ENCODE data around the gene BLMH.

The BLMH gene

DNA sequence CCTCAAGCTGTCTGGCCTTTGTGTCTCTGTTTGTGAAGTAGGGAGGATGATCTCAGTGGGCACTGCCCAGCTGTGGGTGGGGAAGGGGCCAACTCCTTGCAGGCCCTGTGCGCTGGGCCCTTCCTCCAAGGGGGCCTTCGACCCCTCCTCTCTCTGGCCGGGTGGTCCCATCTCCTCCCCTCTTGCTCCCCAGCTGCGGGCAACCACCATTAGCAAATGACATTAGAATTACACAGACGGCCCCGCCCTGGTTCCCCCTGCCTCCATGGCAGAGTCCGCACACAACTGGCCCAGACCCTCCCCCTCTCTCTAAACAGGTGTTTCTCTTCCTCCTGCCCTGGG, 53.8 kb downstream of the BLMH start:
- TF ChIP-seq, protein P1, sequence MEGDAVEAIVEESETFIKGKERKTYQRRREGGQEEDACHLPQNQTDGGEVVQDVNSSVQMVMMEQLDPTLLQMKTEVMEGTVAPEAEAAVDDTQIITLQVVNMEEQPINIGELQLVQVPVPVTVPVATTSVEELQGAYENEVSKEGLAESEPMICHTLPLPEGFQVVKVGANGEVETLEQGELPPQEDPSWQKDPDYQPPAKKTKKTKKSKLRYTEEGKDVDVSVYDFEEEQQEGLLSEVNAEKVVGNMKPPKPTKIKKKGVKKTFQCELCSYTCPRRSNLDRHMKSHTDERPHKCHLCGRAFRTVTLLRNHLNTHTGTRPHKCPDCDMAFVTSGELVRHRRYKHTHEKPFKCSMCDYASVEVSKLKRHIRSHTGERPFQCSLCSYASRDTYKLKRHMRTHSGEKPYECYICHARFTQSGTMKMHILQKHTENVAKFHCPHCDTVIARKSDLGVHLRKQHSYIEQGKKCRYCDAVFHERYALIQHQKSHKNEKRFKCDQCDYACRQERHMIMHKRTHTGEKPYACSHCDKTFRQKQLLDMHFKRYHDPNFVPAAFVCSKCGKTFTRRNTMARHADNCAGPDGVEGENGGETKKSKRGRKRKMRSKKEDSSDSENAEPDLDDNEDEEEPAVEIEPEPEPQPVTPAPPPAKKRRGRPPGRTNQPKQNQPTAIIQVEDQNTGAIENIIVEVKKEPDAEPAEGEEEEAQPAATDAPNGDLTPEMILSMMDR (IDR thresholded peaks at IDR 0.05; ENCODE audit: low read depth, low read length), result no peak
- no peak for DNase-seq (ENCODE audit: low read depth in 2 of 2)
- no peak overlapping the region for H3K4me3 ChIP-seq (replicated peaks in 1 of 2; ENCODE audit: low read depth in 2 of 2, low read length in 2 of 2)

DNA sequence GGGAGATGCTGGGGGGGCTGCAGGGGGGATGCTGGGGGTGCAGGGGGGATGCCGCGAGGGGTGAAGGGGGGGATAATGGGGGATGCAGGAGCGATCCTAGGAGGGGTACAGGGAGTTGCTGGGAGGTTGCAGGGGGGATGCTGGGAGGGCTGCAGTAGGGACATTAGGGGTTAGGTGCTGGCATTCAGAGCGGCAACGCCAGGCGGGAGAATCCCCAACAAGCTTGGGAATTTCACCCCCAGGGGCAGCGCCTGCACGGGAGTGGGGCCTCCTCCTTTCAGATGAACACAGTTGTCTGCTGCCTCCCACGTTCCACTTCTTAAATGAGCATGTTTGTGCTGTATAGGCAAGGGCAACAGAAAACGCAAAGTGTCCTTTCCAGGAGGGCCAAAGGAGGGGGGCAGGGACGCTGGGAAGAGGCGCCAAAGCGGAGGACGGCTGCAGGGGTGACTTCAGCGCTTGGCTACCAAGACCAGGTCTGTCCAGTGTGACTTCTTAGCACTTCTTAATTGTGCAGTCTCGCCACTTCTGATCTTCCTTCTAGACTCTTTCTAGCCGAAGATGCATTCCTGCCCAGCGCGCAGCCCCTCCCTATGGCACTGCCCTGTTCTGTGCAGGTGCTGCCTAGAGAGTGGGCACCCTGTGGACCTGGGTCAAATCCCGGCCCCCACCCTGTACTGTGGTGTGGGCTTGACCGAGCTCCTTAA, 54.3 kb downstream of the BLMH start:
- no peak overlapping the region for H3K4me3 ChIP-seq (replicated peaks in 1 of 2; ENCODE audit: low read depth in 2 of 2, low read length in 2 of 2)
- TF ChIP-seq, protein P1 (IDR thresholded peaks at IDR 0.05; ENCODE audit: low read depth, low read length), result no peak
- DNase-seq (ENCODE audit: low read depth in 2 of 2), result no peak

DNA sequence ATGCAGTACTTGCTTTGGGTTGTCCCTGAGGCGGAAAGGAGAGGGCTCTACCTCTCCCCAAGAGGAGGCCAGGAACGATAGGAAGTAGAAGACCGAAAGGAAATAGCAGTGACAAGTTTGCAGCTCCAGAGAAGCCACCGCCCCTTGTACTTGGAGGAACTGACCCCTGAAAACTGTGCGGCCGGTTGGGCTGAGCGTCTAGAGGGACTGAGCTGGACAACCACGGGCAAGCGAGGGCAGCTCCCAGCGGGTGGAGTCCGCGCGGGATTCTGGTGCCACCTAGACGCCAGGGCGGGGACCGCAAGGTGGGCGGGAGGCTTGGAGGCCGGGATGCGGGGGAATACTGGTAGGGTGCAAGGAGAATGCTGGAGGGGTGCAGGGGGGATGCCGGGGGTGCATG, 55.0 kb downstream of the BLMH start:
- TF ChIP-seq, protein P1 (IDR thresholded peaks at IDR 0.05; ENCODE audit: low read depth, low read length), result peak; percentile 49
- DNase-seq (ENCODE audit: low read depth in 2 of 2), result peak; percentile 44 to 49
- H3K4me3 ChIP-seq (replicated peaks in 1 of 2; ENCODE audit: low read depth in 2 of 2, low read length in 2 of 2), result peak overlapping the region; percentile 8 to 14

DNA sequence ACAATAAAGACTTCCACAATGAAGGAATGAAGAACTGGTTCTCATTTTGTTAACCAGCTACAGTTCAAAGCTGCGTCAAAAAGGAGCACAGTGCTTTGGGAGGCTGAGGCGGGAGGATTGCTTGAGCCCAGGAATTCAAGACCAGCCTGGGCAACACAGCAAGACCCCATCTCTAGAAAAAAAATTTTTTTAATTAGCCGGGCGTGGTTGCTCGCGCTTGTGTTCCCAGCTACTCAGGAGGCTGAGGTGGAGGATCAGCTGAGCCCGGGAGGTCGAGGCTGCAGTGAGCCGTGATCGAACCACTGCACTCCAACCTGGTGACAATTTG, 55.5 kb downstream of the BLMH start:
- H3K4me3 ChIP-seq (replicated peaks in 1 of 2; ENCODE audit: low read depth in 2 of 2, low read length in 2 of 2), result peak overlapping the region; percentile 48 to 49
- DNase-seq (ENCODE audit: low read depth in 2 of 2), result no peak
- TF ChIP-seq, protein P1 (IDR thresholded peaks at IDR 0.05; ENCODE audit: low read depth, low read length), result no peak

DNA sequence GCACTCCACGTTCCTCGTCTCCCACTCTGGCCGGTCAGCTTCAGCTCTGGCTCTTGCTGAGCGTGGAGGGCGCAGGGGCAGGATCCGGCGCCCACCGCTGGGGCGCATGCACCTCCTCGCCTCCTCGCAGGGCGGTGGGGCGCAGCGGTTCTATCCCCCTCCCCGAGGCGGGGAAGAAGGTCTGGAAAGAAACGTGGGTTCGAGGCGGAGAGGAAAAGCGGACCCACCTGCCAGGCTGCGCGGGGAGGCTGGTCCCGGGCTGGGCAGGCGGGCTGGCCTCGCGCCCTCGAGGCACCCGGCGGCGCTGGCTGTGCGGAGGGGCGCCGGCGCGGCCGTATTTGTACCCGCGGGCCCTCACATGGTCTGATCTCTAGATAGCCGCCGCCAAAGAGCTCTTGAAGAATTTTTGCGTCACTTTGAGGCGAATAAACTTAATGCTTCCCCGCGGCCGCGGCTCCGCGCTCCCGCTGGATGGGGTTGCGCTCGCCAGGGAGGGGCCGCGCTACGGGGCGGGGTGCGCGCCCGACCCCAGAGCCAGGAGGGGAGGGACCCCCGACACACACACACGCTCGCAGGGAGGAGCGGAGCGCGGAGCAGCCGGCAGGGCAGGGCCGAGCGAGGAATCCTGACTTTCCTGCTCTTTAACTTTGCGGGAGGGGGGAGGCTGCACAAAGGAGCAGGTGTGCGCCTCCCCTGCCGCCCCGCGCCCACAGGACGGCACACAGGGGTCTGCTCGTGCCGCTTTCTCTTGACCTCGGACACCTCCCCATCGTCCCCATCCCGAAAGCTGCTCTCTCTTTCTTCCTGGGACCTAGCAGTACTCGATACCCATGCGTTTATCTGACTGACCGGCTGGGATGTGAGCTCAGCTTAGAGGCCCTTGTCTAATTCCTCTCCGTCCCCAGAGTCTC, 56.1 kb downstream of the BLMH start, which contains the start of gene SLC6A4:
SLC6A4 (minus strand) TSS at position 312 of the 911 bp plus-strand sequence. CDS start 13,739 bp downstream, outside the sequence.
- TF ChIP-seq, protein P1 (IDR thresholded peaks at IDR 0.05; ENCODE audit: low read depth, low read length), result no peak
- DNase-seq (ENCODE audit: low read depth in 2 of 2), result peak in 1 of 2 donors; percentile 21
- H3K4me3 ChIP-seq (replicated peaks in 1 of 2; ENCODE audit: low read depth in 2 of 2, low read length in 2 of 2), result peak within 1 kb of the TSS; percentile 48 to 49

DNA sequence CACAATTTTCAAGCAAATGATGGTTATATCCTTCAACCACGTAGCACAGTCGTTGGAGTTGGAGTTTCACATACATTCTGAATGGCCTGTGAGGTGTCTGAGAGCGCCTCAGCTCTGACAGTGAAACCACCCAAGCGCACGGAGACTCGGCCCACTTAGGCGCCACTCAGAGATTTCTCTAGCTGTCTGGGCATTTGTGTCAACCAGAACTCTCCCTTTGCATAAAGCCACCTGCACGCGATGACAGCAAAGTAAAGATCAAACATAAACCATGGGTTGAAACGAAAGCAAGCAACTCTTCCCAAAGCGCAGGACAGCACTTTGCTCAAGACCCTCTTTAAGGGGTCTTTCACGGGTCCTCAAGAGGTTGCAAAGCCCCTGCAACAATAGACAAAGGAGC, 56.8 kb downstream of the BLMH start:
- peak overlapping the region; percentile 22 to 24 for H3K4me3 ChIP-seq (replicated peaks in 1 of 2; ENCODE audit: low read depth in 2 of 2, low read length in 2 of 2)
- TF ChIP-seq, protein P1 (IDR thresholded peaks at IDR 0.05; ENCODE audit: low read depth, low read length), result no peak
- no peak for DNase-seq (ENCODE audit: low read depth in 2 of 2)

Data from cardiac fibroblast (primary cell).